DOHH2 (cell line): ENCODE measurements around the gene TMEM255B.

Source experiments
- CTCF ChIP-seq: fragments of 200-600 bp; sonication (generic); IDR thresholded peaks from one replicate; pipeline ENCODE4 v1.5.1; 2014; ENCODE audit warnings: antibody characterized with exemption, mild to moderate bottlenecking, low read depth, low read length; ENCODE audit not compliant: poor library complexity, severe bottlenecking
- EZH2phosphoT487 ChIP-seq: fragments of 200-600 bp; sonication (generic); IDR thresholded peaks from 2 replicates; pipeline ENCODE4 v1.6.1; 2017; ENCODE audit warnings: borderline replicate concordance, mild to moderate bottlenecking, antibody characterized with exemption, low read length, moderate library complexity, mixed read lengths

DNA sequence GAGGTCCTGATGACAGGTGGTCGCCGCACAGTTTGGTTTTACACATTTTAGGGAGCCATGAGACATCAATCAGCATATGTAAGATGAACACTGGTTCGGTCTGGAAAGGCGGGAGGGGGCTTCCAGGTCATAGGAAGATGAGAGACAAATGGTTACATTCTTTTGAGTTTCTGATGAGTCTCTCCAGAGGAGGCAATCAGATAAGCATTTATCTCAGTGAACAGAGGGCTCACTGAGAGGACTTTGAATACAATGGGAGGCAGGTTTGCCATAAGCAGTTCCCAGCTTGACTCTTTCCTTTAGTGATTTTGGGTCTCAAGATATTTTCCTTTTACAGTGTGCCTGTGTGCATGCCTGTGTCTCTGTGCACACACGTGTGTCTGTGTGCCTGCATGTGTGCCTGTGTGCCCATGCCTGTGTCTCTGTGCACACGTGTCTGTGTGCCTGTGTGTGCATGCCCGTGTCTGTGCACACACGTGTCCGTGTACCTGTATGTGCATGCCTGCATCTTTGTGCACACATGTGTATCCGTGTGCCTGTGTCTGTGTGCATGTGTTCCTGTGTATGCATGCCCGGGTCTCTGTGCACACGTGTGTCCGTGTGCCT lies 35.5 kb upstream of the TMEM255B start:
- no peak for TF ChIP-seq CTCF
- TF ChIP-seq EZH2phosphoT487, result no peak
